HG03095 (cell line): ENCODE data around the gene RHOH.
"Not testable (repeated sequence)": the region's sequence is repeated elsewhere in the genome, so short reads cannot be mapped to it uniquely, and the experiment has no call there.

Source experiments
- ATAC-seq: cut with Tn5 transposase; IDR thresholded peaks from one replicate; pipeline ENCODE4 v1.9.1; 2021; ENCODE audit warnings: moderate library complexity; ENCODE audit not compliant: unreplicated experiment

Gene RHOH, protein sequence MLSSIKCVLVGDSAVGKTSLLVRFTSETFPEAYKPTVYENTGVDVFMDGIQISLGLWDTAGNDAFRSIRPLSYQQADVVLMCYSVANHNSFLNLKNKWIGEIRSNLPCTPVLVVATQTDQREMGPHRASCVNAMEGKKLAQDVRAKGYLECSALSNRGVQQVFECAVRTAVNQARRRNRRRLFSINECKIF

DNA sequence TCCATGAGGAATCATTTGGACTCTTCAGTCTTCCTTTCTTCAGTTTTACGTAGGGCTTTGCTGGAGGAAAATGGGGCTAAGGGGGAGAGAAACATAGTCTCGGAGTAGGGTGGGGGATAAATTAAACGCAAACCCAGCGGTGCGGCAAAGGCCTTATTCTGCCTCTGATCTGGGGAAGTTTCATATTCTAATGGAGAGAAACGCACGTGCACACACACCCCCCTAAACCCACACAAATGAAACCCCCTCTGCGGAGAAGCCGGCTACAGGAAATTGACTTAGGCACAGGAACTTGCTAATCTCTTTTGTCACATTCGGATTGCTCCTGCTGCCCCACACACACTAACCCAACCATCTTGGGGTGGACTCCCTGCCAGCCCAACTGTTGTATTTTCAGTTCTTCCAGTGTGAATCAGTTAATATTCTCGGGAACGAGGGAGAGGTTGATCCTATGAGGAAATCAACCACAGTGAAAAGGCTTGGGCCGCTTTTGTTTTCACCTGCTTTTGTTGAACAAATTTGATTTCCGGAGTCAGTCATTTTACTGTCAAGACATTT lies at the start of gene RHOH:
Gene RHOH, plus strand, starts transcription at position 308 of the 558 bp plus-strand sequence. CDS start 46,356 bp downstream, outside the sequence.
- no peak for ATAC-seq

DNA sequence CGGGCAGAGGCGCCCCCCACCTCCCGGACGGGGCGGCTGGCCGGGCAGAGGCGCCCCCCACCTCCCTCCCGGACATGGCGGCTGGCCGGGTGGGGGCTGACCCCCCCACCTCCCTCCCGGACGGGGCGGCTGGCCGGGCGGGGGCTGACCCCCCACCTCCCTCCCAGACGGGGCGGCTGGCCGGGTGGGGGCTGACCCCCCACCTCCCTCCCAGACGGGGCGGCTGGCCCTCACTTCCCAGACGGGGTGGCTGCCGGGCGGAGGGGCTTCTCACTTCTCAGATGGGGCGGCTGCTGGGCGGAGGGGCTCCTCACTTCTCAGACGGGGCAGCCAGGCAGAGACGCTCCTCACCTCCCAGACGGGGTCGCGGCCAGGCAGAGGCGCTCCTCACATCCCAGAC lies 49.3 kb upstream of the RHOH start:
- ATAC-seq: not testable (repeated sequence)

DNA sequence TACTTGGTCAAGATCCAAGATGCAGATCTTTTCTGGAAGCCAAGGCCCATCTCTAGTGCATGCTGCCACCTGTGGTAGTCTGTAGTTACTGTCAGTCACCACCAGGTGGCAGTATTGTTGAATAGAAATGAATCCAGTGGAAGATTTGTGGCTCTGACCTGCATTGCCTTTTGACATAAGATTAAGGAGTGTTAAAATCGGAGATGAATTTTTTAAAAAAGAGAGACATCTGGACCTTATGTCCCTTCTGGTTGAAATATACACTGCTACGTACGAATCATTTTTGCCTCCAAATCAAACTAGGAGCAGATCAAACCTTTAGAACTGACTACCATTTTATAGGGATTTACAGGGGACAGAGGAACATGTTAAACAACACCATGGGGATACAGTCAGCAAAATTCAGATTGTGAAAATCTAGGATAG lies 46.9 kb upstream of the RHOH start:
- ATAC-seq: no peak

DNA sequence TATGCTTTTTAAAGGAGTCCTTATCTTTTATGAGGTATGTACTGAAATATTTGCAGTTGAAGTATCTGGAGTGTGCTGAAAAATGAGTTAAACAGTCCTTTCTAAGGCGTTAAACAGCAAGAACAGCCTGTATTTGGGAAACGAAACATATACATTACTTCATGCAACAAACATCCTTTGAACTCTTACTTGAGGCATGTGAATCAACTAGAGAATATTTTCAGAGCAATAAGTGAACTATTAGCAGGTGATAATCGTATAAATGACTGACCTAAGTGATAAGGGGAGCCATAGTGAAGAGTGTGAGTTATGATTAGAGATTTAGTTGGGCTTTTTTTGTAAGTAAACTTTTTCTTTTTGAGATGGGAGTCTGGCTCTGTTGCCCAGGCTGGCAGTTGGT lies 45.9 kb upstream of the RHOH start:
- ATAC-seq: no peak

- ATAC-seq: no peak
These were observed 44.2 kb upstream of the RHOH start for GRCh38 chr4:40152637-40153036.

GRCh38 chr4:40157436-40157835 lies 39.4 kb upstream of the RHOH start:
- ATAC-seq: no peak

- ATAC-seq: no peak
These were observed 36.6 kb upstream of the RHOH start for GRCh38 chr4:40160258-40160657.

DNA sequence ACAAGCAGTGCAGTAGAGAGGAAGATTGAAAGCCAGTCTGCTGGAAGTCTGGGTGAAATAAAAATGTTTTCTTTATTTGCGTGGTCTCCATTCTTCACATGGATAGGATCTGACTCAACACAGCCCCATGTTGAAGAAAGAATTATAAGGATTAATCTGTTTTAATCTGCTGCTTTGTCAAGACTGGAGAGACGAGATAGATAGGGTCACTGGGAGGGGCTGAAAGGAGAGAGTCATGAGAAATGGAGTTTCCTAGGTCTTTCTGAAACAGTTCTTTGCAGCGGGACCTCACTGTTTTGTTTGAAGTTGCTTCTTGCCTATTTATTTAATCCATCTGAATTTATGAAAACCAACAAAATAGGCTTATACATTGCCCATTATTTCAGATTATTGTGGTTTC lies 32.4 kb upstream of the RHOH start:
- ATAC-seq: no peak

DNA sequence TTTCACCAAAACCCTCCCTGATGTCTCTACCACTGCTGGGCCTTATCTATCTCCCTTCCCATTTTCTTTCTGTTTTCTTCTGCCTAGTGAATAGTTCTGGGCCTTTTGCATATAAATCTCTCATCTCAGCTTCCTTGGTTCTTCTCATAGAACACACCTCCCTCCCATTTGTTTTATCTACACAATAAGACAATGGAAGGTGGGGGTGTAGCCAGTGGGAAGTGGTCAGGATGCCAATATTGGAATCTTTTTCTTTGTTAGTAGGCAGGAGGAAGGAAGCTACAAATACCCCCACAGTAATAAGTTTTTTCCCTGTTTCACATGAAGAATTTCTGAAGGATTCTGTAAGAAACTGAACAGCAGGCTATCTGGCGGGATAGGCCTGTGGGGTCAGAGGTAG lies 30.9 kb upstream of the RHOH start:
- ATAC-seq: no peak

GRCh38 chr4:40168070-40168469 lies 28.8 kb upstream of the RHOH start:
- no peak for ATAC-seq

- ATAC-seq: peak; percentile 48
These were observed 26.2 kb upstream of the RHOH start for GRCh38 chr4:40170588-40170987.

- ATAC-seq: peak; percentile 63
These were observed 23.4 kb upstream of the RHOH start for GRCh38 chr4:40173470-40173875.

DNA sequence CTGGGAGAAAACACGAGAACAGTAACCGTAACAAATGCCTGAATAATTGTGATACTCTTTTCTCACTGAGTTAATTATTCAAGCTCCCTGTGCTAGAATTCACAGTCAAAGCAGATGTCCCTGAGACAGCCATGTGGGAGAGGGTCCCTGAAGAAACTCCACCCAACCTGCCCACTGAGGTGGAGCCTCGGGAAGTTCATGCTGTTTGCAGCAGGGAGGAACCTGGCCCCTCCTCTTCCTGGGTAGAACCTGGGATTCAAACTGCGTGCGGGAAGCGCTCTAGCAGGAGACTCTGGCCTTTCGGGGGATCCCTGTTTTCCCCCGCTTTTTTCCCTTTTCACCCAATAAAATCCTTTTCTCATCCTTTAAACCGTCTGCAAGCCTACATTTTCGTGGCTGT lies 20.2 kb upstream of the RHOH start:
- no peak for ATAC-seq

GRCh38 chr4:40177591-40177990 lies 19.2 kb upstream of the RHOH start:
- no peak for ATAC-seq

DNA sequence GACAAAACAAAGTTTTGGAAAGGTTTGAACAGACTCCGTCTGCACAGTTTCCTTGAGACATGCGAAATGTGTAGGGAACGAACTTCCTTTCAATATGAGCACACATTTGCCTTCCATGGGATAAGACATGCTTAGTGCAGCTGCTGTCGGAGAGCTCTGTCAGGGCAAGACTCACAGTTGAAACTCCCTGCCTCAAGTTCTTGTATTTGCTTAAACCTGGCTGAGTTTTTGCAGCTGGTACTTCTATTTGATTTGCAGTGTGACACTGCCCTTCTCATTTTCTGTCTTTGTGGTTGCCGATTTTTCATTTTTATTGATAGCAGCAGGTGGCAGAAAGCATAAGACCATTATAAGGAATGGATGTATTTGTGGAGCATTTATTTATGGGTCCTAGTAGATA lies 18.2 kb upstream of the RHOH start:
- no peak for ATAC-seq

DNA sequence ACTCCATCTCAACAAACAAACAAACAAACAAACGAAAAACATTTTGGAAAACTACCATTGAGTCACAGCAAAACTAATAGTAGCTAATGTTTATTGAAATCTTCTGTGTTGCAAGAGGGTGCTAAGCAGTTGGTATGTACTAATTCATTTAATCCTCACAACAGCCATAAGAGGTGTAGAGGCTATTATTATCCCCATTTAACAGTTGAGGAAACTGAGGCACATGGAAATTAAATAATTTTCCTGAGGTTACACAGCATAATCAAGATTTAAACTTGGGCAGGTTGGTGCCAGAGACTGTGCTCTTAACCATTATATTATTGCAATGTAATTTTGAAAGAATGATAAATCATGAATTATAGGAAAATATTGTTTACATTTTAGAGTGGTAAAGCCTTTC lies 17.5 kb upstream of the RHOH start:
- ATAC-seq: no peak

DNA sequence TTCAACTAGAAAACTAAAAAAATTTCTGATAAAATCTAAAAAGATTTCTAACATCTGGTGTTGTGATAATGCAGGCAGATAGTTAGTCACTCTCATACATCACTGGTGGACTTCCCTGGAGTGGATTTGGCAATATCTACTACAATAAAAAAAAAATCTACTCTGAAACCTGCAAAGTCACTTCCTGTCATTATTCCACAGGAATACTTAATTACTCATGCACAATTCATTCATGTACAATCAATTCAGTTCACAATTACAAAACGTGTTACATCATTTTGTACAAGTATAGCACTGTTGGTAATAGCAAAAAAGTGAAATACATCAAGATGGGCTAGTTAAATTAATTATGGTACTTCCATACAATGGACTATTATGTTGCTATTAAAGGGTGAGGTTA lies 16.5 kb upstream of the RHOH start:
- no peak for ATAC-seq

GRCh38 chr4:40182001-40182400 lies 14.8 kb upstream of the RHOH start:
- ATAC-seq: no peak

DNA sequence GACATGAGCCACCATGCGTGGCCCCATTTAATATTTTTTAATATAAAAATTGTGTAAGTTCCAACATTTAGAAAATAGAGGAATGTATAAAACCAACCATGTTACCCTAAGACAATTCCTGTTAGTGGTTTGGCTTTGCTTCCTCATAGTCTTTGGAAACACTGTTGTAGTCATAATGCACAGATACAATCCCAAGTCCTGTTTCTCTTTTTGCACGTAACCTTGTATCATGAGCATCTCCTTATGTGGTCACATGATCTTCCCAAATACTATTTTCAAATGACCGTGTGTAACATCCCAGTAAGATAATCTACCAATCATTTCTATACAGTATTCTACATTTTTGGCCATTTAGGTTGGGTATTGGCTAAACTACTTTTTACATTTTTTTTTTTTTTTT lies 13.9 kb upstream of the RHOH start:
- no peak for ATAC-seq

- no peak for ATAC-seq
These were observed 13.0 kb upstream of the RHOH start for GRCh38 chr4:40183615-40184411.

GRCh38 chr4:40185830-40186664 lies 10.8 kb upstream of the RHOH start:
- ATAC-seq: no peak

GRCh38 chr4:40186665-40187014 lies 10.2 kb upstream of the RHOH start:
- no peak for ATAC-seq
